B cell (primary cell): ENCODE results near the gene SCNM1.

ENCODE experiments used
- CTCF ChIP-seq: fragments of 200-600 bp; IDR thresholded peaks from one replicate; pipeline ENCODE4 v1.8.0; 2022; ENCODE audit warnings: antibody characterized with exemption, mild to moderate bottlenecking
- EZH2 ChIP-seq: IDR thresholded peaks from 2 replicates; pipeline ENCODE4 v1.6.1; 2012; ENCODE audit warnings: borderline replicate concordance, low read depth, mild to moderate bottlenecking, moderate library complexity, low read length; ENCODE audit not compliant: insufficient read depth, poor library complexity, severe bottlenecking

- TF ChIP-seq EZH2 (no peak), CTCF (no peak)
These were observed 34.1 kb downstream of the SCNM1 start for GRCh38 chr1:151199873-151200581.
